Tibial nerve (tissue), 4 donors: ENCODE data around the gene AMPD1. TPM values are rescaled to one million over a fixed set of nuclear protein-coding genes. Genes with fewer than 3 reads are reported as not detected.

Source experiments
- DNase-seq, 2 donors: peaks; one replicate each; pipeline ENCODE4 v3.0.0-alpha.2; 2019; ENCODE audit warnings: low spot score in 2 of 2
- H3K27ac ChIP-seq, 4 donors: fragments of 200-600 bp; sonication (generic) in 3 of 4; one replicate each; pipeline ENCODE4 v1.5.1; 2017 to 2019; ENCODE audit warnings: mild to moderate bottlenecking in 1 of 4
- H3K27me3 ChIP-seq, 2 donors: fragments of 200-600 bp; sonication (generic) in 1 of 2; one replicate each; pipeline versions ENCODE4 v1.5.1 to v1.6.0; 2017 to 2019
- H3K36me3 ChIP-seq, 3 donors: fragments of 200-600 bp; sonication (generic); one replicate each; pipeline ENCODE4 v1.5.1; 2018 to 2019
- H3K4me1 ChIP-seq, 4 donors: fragments of 200-600 bp; sonication (generic) in 3 of 4; one replicate each; pipeline ENCODE4 v1.5.1; 2017 to 2019
- H3K4me3 ChIP-seq, 4 donors: fragments of 200-600 bp; sonication (generic) in 3 of 4; one replicate each; pipeline ENCODE4 v1.5.1; 2017 to 2019; ENCODE audit warnings: mild to moderate bottlenecking in 1 of 4, moderate library complexity in 1 of 4
- H3K9me3 ChIP-seq, 4 donors: fragments of 200-600 bp; sonication (generic) in 3 of 4; one replicate each; pipeline ENCODE4 v1.5.1; 2017 to 2019
- CTCF ChIP-seq, 5 experiments: fragments of 200-600 bp in 3 of 5; fragments of 450-650 bp in 2 of 5; sonication (generic) in 3 of 5; IDR thresholded peaks; one replicate each; pipeline ENCODE4 v1.5.1; 2016 to 2019; ENCODE audit warnings: antibody characterized with exemption in 5 of 5, mild to moderate bottlenecking in 3 of 5, moderate library complexity in 2 of 5
- EP300 ChIP-seq, 2 donors: sonication (generic); formaldehyde crosslinking; IDR thresholded peaks; one replicate each; pipeline ENCODE4 v1.6.1; 2017; ENCODE audit warnings: antibody characterized with exemption in 2 of 2, mild to moderate bottlenecking in 1 of 2
- POLR2A ChIP-seq, 2 donors: fragments of 450-650 bp; IDR thresholded peaks; one replicate each; pipeline ENCODE4 v1.6.1; 2017; ENCODE audit warnings: antibody characterized with exemption in 2 of 2, mild to moderate bottlenecking in 2 of 2, moderate library complexity in 2 of 2
- WGBS, 2 donors: methylation state at CpG; one replicate each; pipeline ENCODE4 v1.1.5; 2018; 5-methylcytosine and 5-hydroxymethylcytosine counted together
- total RNA-seq, 4 donors: library from RNA; depleted of rRNA; stranded (reverse); fragments of >200 nt; gene quantifications; one replicate each; pipeline ENCODE4 v1.1.0, GENCODE V29; 2016

AMPD1 gene
- total RNA-seq, 4 donors from 2014 or later = not detected

- peaks cover 0 to under 1% of the 10 kb centered on the region in 2 donors for H3K27me3 ChIP-seq
- TF ChIP-seq CTCF (IDR thresholded peaks at IDR 0.05) (no peak), POLR2A (IDR thresholded peaks at IDR 0.05) (no peak), EP300 (IDR thresholded peaks at IDR 0.05) (no peak)
- H3K27ac ChIP-seq = no peak overlapping the region
- H3K4me3 ChIP-seq = no peak overlapping the region
- WGBS, 2 donors = 84 to 88% methylated on average over 5 of the region's 5 CpGs
- no peaks in the 10 kb centered on the region for H3K36me3 ChIP-seq
- no peak for DNase-seq
- H3K4me1 ChIP-seq = no peaks in the 10 kb centered on the region
- no peaks in the 10 kb centered on the region for H3K9me3 ChIP-seq
Measured at GRCh38 chr1:114677691-114678090, 17.7 kb downstream of the AMPD1 start.

- 91 to 100% methylated on average over 1 of the region's 1 CpG for WGBS, 2 donors
- no peaks in the 10 kb centered on the region for H3K4me1 ChIP-seq
- no peak overlapping the region for H3K27ac ChIP-seq
- no peak for DNase-seq
- TF ChIP-seq POLR2A (IDR thresholded peaks at IDR 0.05) = no peak
- TF ChIP-seq CTCF (IDR thresholded peaks at IDR 0.05) = no peak
- TF ChIP-seq EP300 (IDR thresholded peaks at IDR 0.05) = no peak
- H3K36me3 ChIP-seq = no peaks in the 10 kb centered on the region
- no peaks in the 10 kb centered on the region for H3K27me3 ChIP-seq
- H3K9me3 ChIP-seq = no peaks in the 10 kb centered on the region
- H3K4me3 ChIP-seq = no peak overlapping the region
Measured at GRCh38 chr1:114676115-114676514, 19.2 kb downstream of the AMPD1 start.

- Histone ChIP-seq H3K27ac (no peak overlapping the region), H3K4me3 (no peak overlapping the region), H3K36me3 (no peaks in the 10 kb centered on the region), H3K27me3 (no peaks in the 10 kb centered on the region), H3K9me3 (no peaks in the 10 kb centered on the region), H3K4me1 (peaks cover 0 to 9% (median 0%) of the 10 kb centered on the region in 4 donors)
- DNase-seq = no peak
- 85 to 88% methylated on average over 7 of the region's 7 CpGs for WGBS, 2 donors
- TF ChIP-seq POLR2A (IDR thresholded peaks at IDR 0.05) (no peak), CTCF (IDR thresholded peaks at IDR 0.05) (no peak), EP300 (IDR thresholded peaks at IDR 0.05) (no peak)
Measured at GRCh38 chr1:114671939-114672275, 23.4 kb downstream of the AMPD1 start.

GRCh38 chr1:114671011-114671938, 24.1 kb downstream of the AMPD1 start:
- Histone ChIP-seq H3K27ac (no peak overlapping the region), H3K27me3 (no peaks in the 10 kb centered on the region), H3K4me3 (no peak overlapping the region), H3K9me3 (no peaks in the 10 kb centered on the region), H3K36me3 (no peaks in the 10 kb centered on the region), H3K4me1 (peaks cover 0 to 9% (median 0%) of the 10 kb centered on the region in 4 donors)
- WGBS, 2 donors = 61 to 64% methylated on average over 9 of the region's 9 CpGs
- DNase-seq = no peak
- no peak for TF ChIP-seq EP300 (IDR thresholded peaks at IDR 0.05)
- TF ChIP-seq CTCF (IDR thresholded peaks at IDR 0.05) = peak in 2 of 5 experiments; percentile 13 to 29
